Pulmonary artery endothelial cell (primary cell): Measurements from ENCODE around the gene JAKMIP2. TPM values are rescaled to one million over a fixed set of nuclear protein-coding genes. Genes with fewer than 3 reads are reported as not detected.
"Not testable (repeated sequence)": the region's sequence is repeated elsewhere in the genome, so short reads cannot be mapped to it uniquely, and the experiment has no call there.

Experiments used
- DNase-seq: peaks from one replicate; pipeline ENCODE4 v3.0.0-alpha.2; 2011; ENCODE audit warnings: low read depth, low spot score
- total RNA-seq: library from RNA; depleted of rRNA; stranded (reverse); fragments of >200 nt; gene quantifications from 2 replicates; pipeline ENCODE4 v1.2.3, GENCODE V29; 2014

The JAKMIP2 gene
- total RNA-seq: under 0.01 TPM in 1 of 2 replicates, not detected in the other

DNA sequence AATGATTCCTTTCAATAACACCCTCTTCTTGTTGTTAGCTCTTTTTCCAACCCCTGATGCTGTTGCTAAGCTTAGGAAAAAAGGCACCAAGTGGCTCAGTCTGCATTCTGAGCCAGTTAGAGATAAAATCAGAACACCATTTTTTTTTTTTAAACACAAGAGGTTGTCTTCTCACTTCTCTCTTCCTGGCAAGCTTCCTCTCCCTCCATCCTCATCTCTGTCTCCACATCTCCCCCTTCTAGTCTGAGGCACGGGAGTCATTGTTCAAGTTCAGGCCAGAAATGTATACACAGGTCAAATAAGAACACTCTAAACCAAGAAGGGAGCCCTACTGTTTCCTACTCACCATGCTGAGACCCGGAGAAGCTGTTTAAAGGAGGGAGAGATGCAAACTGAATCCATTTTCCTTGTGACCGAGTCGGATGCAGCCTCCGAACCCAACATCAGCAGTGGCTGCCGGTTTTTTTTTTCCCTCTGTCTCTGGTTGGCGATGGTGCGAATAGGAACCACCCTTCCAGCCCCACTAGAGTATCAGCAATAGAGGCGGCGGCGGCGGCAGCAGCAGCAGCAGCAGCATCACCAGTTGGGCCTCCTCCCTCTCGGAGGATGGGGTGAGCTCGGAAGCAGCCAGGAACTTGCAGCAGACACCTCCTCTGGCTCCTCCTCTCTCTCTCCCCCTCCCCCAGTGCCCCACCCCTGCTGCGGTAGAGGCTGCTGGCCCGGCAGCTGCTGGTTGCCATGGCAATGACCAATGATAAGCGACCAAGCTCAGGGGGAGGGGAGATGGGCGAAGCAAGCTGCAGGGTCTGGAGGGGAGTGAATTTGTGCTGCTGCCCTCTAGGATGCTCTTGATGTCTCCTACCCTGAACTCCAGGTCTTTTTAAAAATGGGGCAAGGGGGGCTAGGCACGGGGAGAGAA is at the start of gene JAKMIP2:
Gene JAKMIP2 (minus strand): TSS at position 619 of the 919 bp plus-strand sequence. CDS start 110,922 bp downstream, outside the sequence.
- no peak for DNase-seq

- DNase-seq: no peak
Observed at GRCh38 chr5:147831465-147831864, 48.9 kb upstream of the JAKMIP2 start, which contains the start of gene SPINK1. Gene SPINK1, minus strand, starts transcription at chr5:147831671. Its CDS starts 94 bp downstream, at chr5:147831577.

GRCh38 chr5:147830035-147830434 is 47.5 kb upstream of the JAKMIP2 start:
- DNase-seq: no peak

DNA sequence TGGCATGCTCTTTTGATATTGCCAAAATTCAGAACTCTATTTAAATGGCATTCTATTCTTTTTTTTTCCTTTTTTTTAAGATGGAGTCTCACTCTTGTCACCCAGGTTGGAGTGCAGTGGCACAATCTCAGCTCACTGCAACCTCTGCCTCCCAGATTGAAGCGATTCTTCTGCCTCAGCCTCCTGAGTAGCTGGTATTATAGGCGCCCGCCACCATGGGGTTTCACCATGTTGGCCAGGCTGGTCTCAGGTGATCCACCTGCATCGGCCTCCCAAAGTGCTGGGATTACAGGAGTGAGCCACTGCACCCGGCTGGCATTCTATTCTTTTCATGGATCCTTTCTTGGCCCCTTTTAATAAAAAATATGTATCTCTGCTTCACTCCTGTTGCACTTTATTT is 44.5 kb upstream of the JAKMIP2 start:
- not testable (repeated sequence) for DNase-seq

- no peak for DNase-seq
Observed at GRCh38 chr5:147826361-147826760, 43.8 kb upstream of the JAKMIP2 start.

DNA sequence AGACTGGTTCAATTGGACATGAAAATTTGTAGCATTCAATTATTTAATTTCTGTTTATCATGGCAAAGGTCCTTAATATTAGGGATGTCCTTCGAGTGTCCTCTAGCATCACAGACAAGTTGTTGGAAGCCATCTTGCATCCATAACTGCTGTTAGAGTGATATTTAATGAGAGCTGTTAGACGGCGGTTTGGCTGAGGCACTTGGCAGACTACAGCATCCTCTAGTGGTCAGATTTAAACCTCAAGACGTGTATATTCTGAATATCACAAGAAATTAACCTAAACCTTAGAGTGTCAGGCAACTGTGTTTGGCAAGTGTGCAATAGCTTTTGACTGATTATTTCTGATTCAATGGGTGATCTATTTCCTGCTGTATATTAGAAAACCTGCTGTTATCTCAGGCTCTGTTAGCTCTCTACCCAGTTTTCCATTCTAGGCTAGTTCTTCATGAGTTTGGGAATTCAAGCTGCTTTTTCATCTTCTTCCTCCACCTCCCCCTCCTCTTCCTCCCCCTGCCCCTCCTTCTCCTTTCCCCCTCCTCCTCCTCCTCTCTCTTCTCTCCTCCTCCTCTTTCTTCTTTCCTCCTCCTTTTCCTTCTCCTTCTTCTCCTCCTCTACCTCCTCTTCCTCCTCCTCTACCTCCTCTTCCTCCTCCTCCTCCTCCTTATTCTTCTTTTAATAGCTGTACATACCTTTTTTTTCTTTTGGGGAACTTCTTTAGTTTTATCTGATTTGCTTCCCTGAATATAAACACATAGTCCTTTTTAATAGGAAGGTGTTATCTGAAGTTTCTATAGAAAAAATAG is 40.4 kb upstream of the JAKMIP2 start:
- DNase-seq: peak; percentile 35

DNA sequence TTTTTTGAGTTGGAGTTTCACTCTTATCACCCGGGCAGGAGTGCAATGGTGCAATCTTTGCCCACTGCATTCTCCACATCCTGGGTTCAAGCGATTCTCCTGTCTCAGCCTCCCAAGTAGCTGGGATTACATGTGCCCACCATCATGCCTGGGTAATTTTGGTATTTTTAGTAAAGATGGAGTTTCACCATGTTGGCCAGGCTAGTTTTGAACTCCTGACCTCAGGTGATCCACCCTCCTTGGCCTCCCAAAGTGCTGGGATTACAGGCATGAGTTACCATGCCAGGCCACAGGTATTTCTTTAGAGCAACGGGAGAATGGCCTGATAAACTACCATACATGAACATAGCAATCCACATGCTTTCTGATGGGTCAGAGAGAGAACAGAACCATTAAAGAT is 39.7 kb upstream of the JAKMIP2 start:
- not testable (repeated sequence) for DNase-seq

GRCh38 chr5:147821766-147822165 is 39.2 kb upstream of the JAKMIP2 start:
- no peak for DNase-seq

- no peak for DNase-seq
Observed at GRCh38 chr5:147819261-147819770, 36.8 kb upstream of the JAKMIP2 start.

DNA sequence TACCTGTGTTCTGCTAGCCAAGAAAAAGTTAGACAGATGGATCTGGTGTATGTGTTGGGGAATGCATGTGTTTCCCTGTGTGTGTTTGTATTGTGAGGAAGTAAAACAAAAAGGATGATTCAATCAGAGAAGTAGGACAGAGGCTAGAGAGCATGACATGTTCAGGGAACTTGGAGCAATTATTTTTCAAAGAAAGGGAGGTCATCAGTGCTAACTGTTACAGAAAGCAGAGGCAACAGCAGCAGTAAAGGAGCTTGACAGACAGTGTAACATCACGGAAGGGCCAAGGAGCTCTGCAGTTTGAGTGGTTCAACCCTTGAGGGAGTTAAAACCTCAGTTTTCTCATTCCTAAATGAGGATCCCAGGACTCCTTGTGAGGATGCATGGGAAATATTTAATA is 35.8 kb upstream of the JAKMIP2 start:
- no peak for DNase-seq

GRCh38 chr5:147813696-147814095 is 31.2 kb upstream of the JAKMIP2 start:
- no peak for DNase-seq

DNA sequence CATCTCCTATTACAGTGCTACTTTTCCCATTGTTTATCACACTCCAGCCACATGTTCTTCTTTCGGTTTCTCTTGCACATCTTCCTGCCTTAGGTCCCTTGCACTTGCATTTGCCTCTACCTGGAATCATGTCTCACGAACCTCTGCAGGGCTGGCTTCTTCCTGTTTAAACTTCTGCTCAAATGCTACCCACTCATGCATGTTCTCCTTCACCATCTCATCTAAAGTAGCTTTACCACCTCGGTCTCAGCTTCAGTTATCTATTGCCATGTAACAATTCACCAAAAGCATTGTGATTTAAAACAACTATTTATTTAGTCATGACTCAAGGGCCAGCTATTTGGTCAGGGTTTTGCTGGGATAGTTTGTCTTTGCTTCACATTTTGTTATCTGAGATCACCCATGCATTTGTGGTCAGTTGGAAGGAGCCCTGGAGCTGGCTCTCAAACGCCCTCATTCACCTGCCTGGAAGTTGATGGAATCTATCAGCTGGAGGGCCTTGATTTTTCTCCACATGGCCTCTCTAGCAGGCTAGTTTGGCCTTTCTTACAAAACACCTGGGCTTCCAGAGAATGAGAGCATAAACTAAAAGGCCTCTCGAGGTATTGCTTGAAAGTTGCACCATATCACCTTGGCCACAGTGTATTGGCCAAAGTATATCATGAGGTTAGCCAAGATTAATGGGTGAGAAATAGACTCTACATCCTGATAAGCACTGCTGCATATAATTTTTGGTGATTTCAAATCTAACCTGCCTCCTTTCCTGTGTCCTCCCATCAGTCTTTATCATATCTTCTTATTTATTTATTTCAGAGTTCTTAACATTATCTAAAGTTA is 27.5 kb upstream of the JAKMIP2 start:
- no peak for DNase-seq

DNA sequence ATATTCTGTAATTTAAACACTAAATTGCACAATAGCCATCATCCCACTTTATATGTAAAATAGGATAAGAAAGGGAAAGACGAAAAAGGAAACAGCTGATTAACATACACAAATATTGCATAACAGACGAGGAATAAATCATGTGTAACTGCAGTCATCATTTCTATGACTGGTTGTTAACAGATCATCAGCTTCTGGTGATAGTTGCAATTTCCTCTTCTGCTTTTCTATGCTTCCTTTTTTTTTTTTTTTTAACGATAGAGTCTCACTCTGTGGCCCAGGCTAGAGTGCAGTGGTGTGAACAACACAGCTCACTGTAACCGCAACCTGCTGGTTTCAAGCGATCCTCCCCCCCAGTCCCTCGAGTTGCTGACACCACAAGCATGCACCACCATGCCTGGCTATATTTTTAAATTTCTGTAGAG is 22.5 kb upstream of the JAKMIP2 start:
- DNase-seq: no peak

DNA sequence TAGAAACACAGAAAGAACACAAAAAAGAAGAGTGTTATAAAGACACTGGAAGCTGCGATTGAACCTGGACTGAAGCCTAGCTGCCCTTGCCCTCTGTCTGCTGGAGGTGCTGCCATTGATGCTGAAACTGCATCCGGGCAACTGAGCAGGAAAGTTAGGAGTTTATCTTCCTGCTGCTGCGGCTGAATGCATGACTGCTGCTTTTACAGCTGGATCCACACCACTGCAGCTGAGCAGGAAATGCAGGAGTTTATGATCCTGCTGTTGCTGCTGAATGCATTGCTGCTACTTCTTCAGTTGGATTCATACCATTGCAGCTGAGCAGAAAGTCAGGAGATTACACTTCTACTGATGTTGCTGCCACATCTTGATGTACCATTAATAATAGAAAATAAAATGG is 21.8 kb upstream of the JAKMIP2 start:
- DNase-seq: no peak

GRCh38 chr5:147803926-147804325 is 21.4 kb upstream of the JAKMIP2 start:
- no peak for DNase-seq

DNA sequence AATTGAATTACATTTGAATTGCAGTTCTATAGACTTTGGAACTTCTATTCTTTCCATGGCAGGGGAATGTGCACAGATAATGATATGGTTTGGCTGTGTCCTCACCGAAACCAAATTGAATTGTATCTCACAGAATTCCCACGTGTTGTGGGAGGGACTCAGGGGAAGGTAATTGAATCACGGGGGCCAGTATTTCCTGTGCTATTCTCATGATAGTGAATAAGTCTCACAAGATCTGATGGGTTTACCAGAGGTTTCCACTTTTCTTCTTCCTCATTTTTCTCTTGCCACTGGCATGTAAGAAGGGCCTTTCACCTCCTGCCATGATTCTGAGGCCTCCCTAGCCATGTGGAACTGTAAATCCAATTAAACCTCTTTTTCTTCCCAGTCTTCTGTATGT is 20.6 kb upstream of the JAKMIP2 start:
- DNase-seq: not testable (repeated sequence)

- no peak for DNase-seq
Observed at GRCh38 chr5:147801461-147801860, 18.9 kb upstream of the JAKMIP2 start.

GRCh38 chr5:147800491-147800890 is 18.0 kb upstream of the JAKMIP2 start:
- no peak for DNase-seq

- no peak for DNase-seq
Observed at GRCh38 chr5:147796556-147797308, 14.2 kb upstream of the JAKMIP2 start.

- DNase-seq: no peak
Observed at GRCh38 chr5:147791181-147791580, 8.7 kb upstream of the JAKMIP2 start.
